ENCODE measurements around the gene PLXNA1.

GRCh38 chr3:126998320-126998719, 15.4 kb downstream of the PLXNA1 start:
- TF ChIP-seq CTCF (IDR thresholded peaks at IDR 0.05; ENCODE audit: poor library complexity) (no peak), EZH2 (IDR thresholded peaks at IDR 0.05; ENCODE audit: borderline replicate concordance) (no peak), EZH2phosphoT487 (IDR thresholded peaks at IDR 0.05; ENCODE audit: low read depth, severe bottlenecking, unreplicated experiment) (no peak)
